ENCODE data around the gene SLC18A2. TPM values are rescaled to one million over a fixed set of nuclear protein-coding genes. Genes with fewer than 3 reads are reported as not detected.

The SLC18A2 gene
- total RNA-seq, 1 experiment from 2014 or later = 0.02 TPM

- DNase-seq (ENCODE audit: low spot score) = no peak
Measured at GRCh38 chr10:117237401-117237991, 3.4 kb upstream of the SLC18A2 start.

- no peak for DNase-seq (ENCODE audit: low spot score)
Measured at GRCh38 chr10:117239051-117239450, 1.9 kb upstream of the SLC18A2 start.

GRCh38 chr10:117239721-117240620 lies 943 bp upstream of the SLC18A2 start:
- DNase-seq (ENCODE audit: low spot score) = no peak

- DNase-seq (ENCODE audit: low spot score) = no peak
Measured at GRCh38 chr10:117241541-117242462, 888 bp downstream of the SLC18A2 start.

GRCh38 chr10:117242463-117242832 lies 1.5 kb downstream of the SLC18A2 start:
- no peak for DNase-seq (ENCODE audit: low spot score)

GRCh38 chr10:117246997-117247671 lies 6.2 kb downstream of the SLC18A2 start:
- no peak for DNase-seq (ENCODE audit: low spot score)

- no peak for DNase-seq (ENCODE audit: low spot score)
Measured at GRCh38 chr10:117248750-117249465, 8.0 kb downstream of the SLC18A2 start.

GRCh38 chr10:117249493-117250093 lies 8.7 kb downstream of the SLC18A2 start:
- DNase-seq (ENCODE audit: low spot score) = no peak

GRCh38 chr10:117250411-117250810 lies 9.5 kb downstream of the SLC18A2 start:
- no peak for DNase-seq (ENCODE audit: low spot score)

- no peak for DNase-seq (ENCODE audit: low spot score)
Measured at GRCh38 chr10:117253908-117254307, 13.0 kb downstream of the SLC18A2 start.

- no peak for DNase-seq (ENCODE audit: low spot score)
Measured at GRCh38 chr10:117254338-117254737, 13.4 kb downstream of the SLC18A2 start.

- no peak for DNase-seq (ENCODE audit: low spot score)
Measured at GRCh38 chr10:117254774-117255735, 14.1 kb downstream of the SLC18A2 start.

GRCh38 chr10:117255835-117256460 lies 15.0 kb downstream of the SLC18A2 start:
- DNase-seq (ENCODE audit: low spot score) = no peak

GRCh38 chr10:117256910-117257309 lies 16.0 kb downstream of the SLC18A2 start:
- no peak for DNase-seq (ENCODE audit: low spot score)

- DNase-seq (ENCODE audit: low spot score) = no peak
Measured at GRCh38 chr10:117257721-117258120, 16.8 kb downstream of the SLC18A2 start.

GRCh38 chr10:117259279-117259678 lies 18.4 kb downstream of the SLC18A2 start:
- no peak for DNase-seq (ENCODE audit: low spot score)

- no peak for DNase-seq (ENCODE audit: low spot score)
Measured at GRCh38 chr10:117260084-117260483, 19.2 kb downstream of the SLC18A2 start.

- no peak for DNase-seq (ENCODE audit: low spot score)
Measured at GRCh38 chr10:117261501-117261900, 20.6 kb downstream of the SLC18A2 start.
